Activated effector memory CD4-positive, alpha-beta T cell treated with Interleukin-2 at 50 U/mL for 16 hours (primary cell): ENCODE data around the gene HSBP1L1.
A peak's percentile ranks its signal among the peaks of the same experiment; 100 is the strongest.

Source experiments
- DNase-seq: peaks from one replicate; pipeline ENCODE4 v3.0.0-alpha.2; 2020

Gene HSBP1L1

GRCh38 chr18:79961527-79962291 is 2.7 kb upstream of the HSBP1L1 start:
- no peak for DNase-seq

- DNase-seq = no peak
These were observed 2.1 kb upstream of the HSBP1L1 start for GRCh38 chr18:79962311-79962710.

DNA sequence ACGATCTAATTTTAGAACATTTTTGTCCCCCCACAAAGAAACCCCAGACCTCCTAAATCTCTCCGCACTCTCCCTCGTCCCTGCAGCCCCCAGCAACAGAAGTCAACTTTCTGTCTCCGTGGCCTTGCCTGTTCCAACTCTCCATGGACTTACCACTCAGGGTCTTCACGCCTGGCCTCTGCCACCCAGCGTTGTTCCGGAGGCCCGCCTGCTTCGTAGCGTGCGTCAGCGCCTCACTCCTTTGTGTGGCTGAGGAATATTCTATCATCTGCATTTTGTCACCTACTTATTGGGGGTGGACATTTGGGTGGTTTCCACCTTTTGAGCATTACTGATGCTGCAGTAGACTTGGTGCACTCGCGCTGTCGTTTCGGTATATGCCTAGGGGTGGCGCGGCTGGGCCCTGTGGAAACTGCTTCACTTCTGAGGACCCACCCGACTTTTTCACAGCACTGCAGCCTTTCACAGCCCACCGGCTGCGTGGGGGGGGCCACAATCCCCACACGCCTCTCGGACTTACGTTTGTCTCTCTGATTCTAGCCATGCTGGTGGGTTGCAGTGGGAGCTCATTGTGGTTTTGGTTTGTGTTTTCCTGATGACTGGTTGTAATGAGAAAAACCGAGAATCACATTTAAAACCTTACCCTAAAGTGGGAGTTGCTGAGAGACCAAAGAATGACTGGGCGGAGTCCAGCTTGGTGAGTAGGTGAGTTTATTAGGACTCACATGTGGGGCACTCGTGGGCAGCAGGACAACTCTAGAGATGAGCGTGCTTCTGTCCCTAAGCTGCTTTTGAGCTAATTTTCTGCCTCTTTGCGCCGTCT is 1.4 kb upstream of the HSBP1L1 start:
- peak; percentile 41 for DNase-seq

- no peak for DNase-seq
These were observed 649 bp upstream of the HSBP1L1 start for GRCh38 chr18:79963658-79964329.

DNA sequence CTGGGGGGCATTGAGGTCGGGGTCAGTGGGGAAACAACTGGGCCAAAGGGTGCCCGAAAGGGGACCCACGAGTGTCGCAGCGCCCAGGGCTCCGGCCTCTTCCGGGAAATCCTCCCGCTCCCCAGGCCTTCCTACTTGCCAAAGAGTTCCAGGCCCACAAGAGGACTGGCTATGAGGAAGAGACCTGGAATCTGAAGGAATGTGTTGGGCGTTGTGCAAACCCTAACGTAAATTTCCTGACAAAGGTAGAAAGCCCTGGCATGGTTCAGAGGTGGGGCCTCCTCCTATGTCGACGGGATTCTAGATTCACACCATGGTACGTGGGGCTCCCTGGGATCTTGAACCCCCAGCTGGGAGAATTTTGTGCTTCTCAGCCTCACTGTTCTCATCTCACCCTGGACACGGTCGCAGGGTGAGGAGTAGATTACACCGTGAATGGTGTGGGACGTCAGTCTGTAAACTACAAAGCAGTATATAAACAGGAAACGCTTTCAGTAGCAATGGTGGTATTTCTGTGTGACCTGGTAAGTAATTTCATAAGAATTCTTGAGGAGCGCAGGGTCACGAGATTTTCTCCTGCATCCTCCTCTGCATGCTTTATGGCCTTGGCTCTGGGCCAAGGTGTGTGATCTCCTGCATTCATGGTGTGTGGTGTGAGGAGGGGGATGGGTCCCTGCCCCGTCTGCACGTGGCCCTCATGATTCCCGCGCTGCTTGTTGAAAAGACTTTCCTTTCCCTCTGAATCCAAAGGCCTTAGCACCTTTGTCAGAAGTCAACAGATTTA is 868 bp downstream of the HSBP1L1 start:
- no peak for DNase-seq

DNA sequence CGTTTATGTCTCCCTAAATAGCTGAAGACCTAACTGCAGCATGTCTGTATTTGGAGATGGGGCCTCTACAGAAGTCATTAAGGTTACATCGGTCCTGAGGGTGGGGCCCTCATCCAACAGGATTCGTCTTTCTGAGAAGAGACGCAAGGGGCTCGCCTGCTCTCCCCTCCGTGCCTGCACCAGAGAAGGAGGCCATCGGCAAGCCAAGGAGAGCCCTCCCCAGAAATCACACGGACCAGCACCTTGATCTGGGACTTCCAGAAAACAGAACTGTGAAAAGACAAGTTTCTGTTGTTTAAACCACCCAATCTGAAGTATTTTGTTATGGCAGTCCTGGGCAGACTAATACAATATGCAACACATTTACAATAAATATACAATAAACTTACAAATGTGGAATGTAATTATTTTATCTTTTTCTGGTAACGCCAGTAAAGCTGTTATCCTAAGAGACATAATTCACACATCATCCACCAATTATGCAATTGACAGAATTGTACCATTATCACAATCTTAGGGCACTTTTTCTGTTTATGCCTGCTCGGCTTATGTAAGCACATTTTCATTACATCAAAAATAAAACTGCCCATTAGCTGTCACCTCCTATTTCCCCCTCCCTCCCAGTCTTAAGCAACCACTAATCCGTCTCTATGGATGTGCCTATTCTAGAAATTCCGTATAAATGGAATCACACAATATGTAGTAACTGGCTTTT is 6.1 kb downstream of the HSBP1L1 start:
- DNase-seq = no peak

DNA sequence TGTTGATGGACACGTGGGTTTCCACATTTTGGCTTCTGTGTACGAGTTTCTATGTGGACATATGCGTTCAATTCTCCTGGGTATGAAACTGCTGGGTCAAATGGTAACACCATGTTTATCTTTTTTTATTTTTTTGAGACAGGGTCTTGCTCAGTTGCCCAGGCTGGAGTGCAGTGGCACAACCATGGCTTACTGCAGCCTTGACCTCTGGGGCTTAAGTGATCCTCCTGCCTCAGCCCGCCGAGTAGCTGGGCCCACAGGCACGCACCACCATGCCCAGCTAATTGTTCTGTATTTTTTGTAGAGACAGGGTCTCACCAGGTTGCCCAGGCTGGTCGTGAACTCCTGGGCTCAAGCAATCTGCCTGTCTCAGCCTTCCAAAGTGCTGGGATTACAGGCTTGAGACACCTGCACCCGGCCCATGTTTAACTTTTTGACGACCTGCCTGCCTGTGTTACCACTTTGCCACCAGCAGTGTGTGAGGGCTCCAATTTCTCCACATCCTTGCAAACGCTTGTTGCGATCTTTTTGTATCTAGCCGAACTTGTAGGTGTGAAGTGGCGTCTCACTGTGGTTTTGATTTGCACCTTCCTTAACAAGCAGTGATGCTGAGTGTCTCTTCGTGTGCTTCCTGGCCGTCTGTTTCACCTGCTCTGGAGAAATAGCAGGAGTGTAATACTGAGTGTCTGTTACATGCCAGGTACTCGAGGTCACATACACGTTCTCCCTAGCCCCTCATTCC is 6.9 kb downstream of the HSBP1L1 start:
- DNase-seq = no peak

- no peak for DNase-seq
These were observed 7.5 kb downstream of the HSBP1L1 start for GRCh38 chr18:79971986-79972385.

DNA sequence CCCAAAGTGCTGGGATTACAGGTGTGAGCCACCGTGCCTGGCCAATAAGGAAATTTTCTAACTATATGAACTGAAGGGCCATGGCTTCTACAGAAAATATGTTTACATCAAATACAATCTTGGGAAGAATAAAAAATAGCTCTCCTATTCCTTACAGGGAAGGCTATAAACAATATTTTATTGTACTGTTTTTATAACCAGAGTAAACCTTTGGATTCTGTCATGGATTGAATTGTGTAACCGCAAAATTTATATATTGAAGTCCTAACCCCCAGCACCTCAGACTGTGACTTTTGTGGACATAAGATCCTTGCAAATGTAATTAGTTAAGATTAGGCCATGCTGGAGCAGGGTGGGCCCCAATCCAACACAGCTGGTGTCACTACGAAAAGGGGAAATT is 8.3 kb downstream of the HSBP1L1 start:
- DNase-seq = no peak

DNA sequence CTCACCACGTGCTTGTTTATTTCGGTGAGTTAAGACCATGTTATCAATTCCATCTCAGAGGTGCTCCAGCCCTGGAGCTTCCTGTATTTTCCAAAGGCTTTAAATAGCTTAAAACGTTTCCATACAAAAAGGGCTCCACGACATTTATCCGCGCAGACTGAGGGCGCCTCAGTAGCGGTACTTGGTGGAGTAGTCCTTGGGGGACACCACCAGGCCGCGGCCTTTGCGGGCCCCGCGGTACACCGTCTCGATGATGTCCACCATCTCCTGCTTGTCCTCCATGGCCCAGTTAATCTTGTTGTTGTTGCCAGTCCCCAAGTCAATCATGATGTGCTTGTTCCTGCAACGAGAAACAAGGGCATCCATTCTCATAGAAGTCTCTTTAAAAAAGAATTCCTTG is 9.1 kb downstream of the HSBP1L1 start:
- no peak for DNase-seq

DNA sequence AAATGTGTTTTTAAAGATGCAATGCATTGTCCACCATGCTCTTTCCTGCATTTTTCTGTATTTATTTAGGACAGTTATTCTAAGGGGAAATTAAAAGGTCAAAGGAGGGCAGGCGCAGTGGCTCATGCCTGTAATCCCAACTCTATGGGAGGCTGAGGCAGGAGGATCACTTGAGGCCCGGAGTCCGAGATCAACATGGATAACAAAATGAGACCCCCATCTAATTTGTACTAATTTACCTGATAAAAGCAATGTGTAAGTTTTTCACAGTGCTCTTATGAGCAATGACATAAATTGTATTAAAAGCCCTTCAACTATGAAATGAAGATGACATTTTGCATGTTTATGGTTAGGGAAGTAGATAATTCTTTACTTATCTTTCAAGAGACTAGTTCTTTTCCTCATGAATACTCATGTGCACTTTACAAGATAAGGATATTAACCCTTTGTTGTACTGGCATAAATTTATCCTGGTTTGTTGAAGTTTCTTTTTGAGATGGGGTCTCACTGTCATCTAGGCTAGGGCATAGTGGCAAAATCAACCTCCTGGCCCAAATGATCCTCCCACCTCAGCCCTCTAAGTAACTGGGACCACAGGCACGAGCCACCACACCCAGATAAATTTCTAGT is 9.7 kb downstream of the HSBP1L1 start:
- DNase-seq = no peak

DNA sequence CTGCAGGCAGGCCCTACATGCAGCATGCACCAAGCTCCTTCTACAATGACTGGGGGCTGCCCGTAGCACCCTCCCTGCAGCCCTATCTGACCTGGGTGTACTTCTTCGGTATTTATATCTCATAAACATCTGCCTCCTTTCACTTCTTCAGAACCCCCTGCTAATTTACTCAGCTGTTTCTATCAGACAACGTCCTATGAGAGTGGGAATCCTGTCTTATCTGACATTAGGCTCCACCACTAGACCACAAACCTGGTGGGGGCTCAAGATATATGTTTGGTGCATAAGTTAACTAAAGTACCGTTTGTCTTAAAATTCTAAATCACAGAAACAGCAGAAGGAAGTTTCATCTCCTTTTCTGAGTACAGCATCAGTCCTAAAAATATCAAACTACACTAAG is 10.6 kb downstream of the HSBP1L1 start:
- no peak for DNase-seq

- DNase-seq = no peak
These were observed 11.7 kb downstream of the HSBP1L1 start for GRCh38 chr18:79975985-79976680.

- no peak for DNase-seq
These were observed 15.4 kb downstream of the HSBP1L1 start for GRCh38 chr18:79979843-79980242.

GRCh38 chr18:79980585-79980984 is 16.1 kb downstream of the HSBP1L1 start:
- DNase-seq = no peak

- no peak for DNase-seq
These were observed 18.3 kb downstream of the HSBP1L1 start for GRCh38 chr18:79982736-79983135.

- DNase-seq = no peak
These were observed 18.8 kb downstream of the HSBP1L1 start for GRCh38 chr18:79983253-79983652.

DNA sequence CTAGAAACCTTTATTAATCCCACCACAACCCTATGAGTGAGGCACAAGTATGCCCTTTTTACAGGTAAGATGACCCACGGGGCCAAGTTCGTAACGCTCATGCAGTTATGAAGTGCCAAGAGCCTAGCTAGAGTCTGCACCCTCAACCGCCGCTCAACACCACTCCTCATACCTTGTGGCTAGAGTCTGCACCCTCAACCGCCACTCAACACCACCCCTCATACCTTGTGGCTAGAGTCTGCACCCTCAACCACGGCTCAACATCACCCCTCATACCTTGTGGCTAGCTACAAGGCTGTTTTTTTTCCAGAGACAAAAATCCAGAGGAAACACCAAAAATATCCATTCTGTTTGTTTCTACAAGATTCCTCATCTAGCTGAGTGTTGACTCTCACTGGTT is 19.4 kb downstream of the HSBP1L1 start:
- no peak for DNase-seq

GRCh38 chr18:79985172-79985571 is 20.7 kb downstream of the HSBP1L1 start:
- DNase-seq = no peak

GRCh38 chr18:79986726-79987125 is 22.3 kb downstream of the HSBP1L1 start:
- no peak for DNase-seq
